Choroid plexus epithelial cell (primary cell): ENCODE measurements around the gene QRICH1.

Source experiments
- DNase-seq: peaks from one replicate; pipeline ENCODE4 v3.0.0-alpha.2; 2010; ENCODE audit warnings: low read depth
- H3K4me3 ChIP-seq: 2 replicates; pipeline ENCODE4 v1.5.1; 2011; ENCODE audit warnings: low read depth, mild to moderate bottlenecking, control low read depth, low read length, moderate library complexity
- CTCF ChIP-seq: conservative IDR thresholded peaks from 2 replicates; pipeline ENCODE4 v1.5.1; 2011; ENCODE audit warnings: low read depth, mild to moderate bottlenecking, control low read depth, inconsistent platforms, low read length, moderate library complexity

QRICH1 gene

DNA sequence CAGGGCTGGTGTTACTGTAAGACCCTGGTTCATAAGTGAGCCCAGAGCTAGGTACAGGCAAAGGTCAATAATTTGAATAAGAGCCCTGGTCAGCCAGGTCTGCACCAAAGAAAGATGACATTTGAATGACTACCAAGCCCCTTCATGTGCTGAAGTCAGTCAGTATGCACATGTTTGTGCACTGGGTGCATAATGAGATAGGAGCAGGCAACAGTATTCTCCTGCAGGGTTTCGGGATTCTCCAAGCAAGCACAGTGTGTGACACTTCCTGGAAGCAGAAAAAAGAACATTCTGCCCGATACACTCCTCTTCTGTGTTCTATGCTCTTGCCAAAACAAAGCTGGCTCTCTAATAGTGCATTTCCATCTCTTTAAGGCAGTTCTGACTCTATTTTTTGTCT, 59.2 kb downstream of the QRICH1 start:
- H3K4me3 ChIP-seq, result no peak overlapping the region
- no peak for TF ChIP-seq CTCF
- no peak for DNase-seq

- DNase-seq, result peak; percentile 60
- no peak overlapping the region for H3K4me3 ChIP-seq
- no peak for TF ChIP-seq CTCF
These were observed 61.1 kb downstream of the QRICH1 start for GRCh38 chr3:49032646-49033304.

DNA sequence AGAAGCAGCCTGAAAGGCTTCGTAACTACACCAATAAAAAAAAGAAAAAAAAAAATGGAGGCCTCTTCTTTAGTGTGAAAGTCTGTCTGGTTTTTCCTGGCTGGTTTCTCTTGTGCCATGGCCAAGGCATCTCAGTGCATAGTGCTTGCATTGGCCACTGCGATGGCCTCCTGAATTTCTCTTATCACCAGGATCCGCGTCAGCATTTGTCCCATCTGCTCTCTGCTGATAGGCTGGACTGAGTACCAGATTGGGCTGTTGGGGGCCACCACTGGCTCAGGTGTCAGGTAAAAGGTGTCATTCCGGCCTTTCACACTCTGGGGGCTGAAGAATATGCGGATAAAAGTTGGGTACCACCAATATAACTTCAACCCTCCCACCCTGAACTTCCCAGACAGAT, 63.5 kb downstream of the QRICH1 start:
- DNase-seq, result no peak
- no peak for TF ChIP-seq CTCF
- no peak overlapping the region for H3K4me3 ChIP-seq

DNA sequence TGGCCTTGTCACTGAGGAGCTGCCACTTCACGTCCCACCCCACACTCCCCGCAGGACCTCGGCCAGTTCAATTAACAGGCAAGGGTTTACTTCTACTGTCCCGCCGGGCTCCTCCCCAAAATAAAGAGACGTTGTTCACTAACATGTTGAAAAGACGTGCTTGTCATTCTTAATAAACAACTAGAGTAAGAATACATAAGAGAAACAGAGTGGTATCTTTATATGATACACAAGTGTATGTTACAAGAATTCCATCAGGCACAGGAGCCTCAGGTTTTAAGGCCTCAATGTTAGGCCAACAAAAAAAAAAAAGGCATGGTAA, 64.3 kb downstream of the QRICH1 start:
- DNase-seq, result no peak
- peak overlapping the region; percentile 81 for H3K4me3 ChIP-seq
- no peak for TF ChIP-seq CTCF

GRCh38 chr3:49028673-49029562, 65.0 kb downstream of the QRICH1 start, which contains the start of gene IMPDH2:
TSS of gene IMPDH2 (minus strand) at chr3:49029398. CDS start at chr3:49029350, 48 bp downstream.
- peak; percentile 94 for DNase-seq
- TF ChIP-seq CTCF, result peak; percentile 13
- peak within 1 kb of the TSS; percentile 81 for H3K4me3 ChIP-seq

GRCh38 chr3:49028298-49028672, 65.6 kb downstream of the QRICH1 start:
- TF ChIP-seq CTCF, result no peak
- DNase-seq, result no peak
- peak overlapping the region; percentile 81 for H3K4me3 ChIP-seq
